ENCODE data around the gene LIAS.

- no peak for TF ChIP-seq CTCF (IDR thresholded peaks at IDR 0.05; ENCODE audit: insufficient read depth, low read depth, low read length)
- TF ChIP-seq EZH2 (IDR thresholded peaks at IDR 0.05; ENCODE audit: insufficient read depth, low read length): no peak
These were observed 11.5 kb downstream of the LIAS start for GRCh38 chr4:39470402-39470801.

Measured in astrocyte (in vitro differentiated cells and primary cell).